NCI-H2196 (cell line): ENCODE measurements around the gene CLOCK.

Experiments used
- DNase-seq: peaks from one replicate; lab custom pipeline; 2025; ENCODE audit not compliant: unreplicated experiment; lab: John Stamatoyannopoulos, UW

The CLOCK gene

GRCh38 chr4:55386073-55386472 lies 160.6 kb downstream of the CLOCK start:
- no peak for DNase-seq

DNA sequence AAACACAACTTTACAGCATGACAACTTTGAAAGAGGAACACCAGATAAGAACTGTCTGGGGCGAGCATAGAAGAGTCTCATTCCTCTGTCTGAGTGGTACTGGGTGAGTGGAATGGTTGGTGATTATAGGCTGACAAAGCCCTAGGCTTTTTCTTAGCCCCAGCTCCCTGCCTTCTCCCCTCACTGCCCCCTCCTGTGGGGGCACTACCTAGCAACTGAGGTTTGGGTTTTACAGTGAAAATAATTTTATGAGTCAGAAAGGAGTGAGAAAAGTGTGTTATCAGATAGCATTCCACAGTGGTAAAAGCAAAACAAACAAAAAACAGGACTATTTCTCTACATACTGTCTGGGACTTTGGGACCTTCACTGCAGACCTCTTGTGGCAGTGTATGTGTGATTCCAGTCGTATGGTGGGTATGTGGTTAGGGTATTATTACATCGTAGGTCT lies 161.5 kb downstream of the CLOCK start:
- DNase-seq, result no peak

DNA sequence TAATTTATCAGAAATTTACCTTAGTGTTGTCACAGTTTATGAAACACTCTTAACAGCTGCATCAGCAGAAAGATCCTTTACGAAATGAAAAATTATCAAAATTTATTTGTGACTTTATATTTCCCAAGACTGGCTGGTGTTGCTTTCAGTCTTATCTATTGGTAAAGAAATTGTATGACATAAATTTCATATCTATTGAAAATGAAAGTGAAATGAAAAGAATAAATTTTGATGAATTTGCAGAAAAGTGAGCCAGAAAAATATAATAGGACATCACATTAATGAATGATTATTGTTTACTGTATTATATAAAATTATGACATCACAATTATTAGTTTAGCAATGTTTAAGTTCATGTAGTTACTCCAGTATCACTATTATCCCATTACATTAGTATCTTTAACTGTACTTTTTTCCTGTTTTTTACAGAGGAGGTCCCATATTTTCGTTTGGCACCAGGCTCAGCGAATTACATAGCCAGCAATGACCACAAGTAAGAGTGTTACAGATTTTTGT lies 164.2 kb downstream of the CLOCK start:
- DNase-seq, result no peak

DNA sequence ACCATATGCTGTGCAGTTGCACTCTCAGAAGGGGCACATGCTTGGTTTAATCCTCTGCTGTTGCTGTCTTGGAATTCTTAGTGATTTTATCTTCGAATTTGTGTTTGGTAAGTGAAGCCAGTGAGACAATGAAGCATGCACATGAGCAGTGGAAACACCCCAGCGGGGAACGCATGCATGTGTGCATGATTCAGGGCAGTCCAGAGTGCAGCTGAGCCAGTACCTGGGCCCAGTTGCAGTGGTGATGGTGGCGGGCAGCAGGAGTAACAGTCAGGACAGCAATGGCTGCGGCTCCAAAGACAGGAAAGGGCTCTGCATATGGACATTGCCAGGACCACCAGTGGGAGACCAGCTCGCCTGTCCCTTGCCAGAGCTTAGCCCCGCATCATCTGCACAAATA lies 165.2 kb downstream of the CLOCK start:
- no peak for DNase-seq

GRCh38 chr4:55380576-55380975 lies 166.1 kb downstream of the CLOCK start:
- no peak for DNase-seq

DNA sequence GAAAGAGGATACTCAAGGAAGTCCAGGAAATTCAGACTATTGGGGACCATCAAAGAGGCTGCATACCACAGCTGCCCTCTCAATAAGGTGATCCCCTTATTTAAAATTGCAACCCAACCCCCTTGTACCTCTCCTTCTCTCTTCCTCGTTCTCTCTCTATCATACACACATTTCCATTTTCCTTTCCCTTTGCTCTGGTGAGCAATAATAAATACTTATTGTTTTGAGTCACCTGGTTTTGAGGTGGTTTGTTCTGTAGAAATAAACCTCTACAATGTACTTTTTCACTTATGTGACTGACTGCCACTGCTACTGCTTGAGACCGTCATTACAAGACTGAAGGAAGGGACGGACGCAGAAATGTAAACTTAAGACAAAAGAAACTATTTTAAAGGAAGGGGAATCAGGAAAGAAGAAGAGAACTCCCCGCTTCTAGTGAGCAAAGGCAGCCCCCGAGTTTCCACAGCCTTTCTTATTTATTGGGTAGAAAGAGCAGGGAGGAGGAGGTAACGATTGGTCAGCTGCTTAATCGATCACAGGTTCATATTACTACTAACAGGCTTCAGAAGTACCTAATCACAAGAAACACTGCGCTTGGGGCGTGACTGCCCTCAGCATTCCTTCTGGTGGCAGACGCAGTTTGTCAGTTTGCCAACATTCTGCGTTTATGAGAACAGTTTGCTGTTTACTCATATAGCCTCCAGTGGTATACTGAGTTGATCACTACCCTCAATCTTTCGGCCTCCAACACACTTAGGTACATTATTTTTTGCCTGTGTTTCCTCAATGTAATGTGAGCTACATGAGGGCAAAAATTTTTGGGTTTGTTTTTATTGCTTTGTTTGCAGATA lies 167.9 kb downstream of the CLOCK start:
- no peak for DNase-seq
